Measurements from ENCODE around the gene PCBP2. TPM values are rescaled to one million over a fixed set of nuclear protein-coding genes. Genes with fewer than 3 reads are reported as not detected.

PCBP2 gene
- polyA plus RNA-seq, 6 donors from 2014 or later = 116 to 172 (median 146) TPM

DNA sequence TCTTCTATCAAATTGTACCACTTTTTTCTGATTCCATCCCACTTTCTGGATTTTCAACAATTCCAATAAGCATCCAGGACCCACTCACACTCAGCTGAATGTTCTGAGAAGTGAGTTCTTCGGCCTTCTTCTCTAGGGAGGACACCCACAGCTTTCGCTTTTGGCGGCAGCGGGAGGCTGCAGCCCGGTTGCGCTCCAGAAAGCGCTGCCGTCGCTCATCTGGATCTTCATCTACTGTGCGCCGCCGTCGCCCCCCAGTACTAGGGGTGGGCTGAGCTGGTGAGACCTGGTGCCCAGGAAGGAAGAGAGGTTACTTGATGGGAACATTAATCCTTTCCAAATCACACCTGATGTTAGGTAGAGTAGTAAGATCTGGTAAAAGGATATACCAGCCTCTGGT is 72.6 kb downstream of the PCBP2 start:
- ATAC-seq (ENCODE audit: low read depth in 2 of 2) (no peak), DNase-seq (no peak)
- peak overlapping the region in 1 of 6 donors; percentile 67 for H3K27ac Mint-ChIP-seq
- H3K36me3 Mint-ChIP-seq = peaks cover 22 to 38% of the 10 kb centered on the region in 2 donors
- H3K27me3 Mint-ChIP-seq = no peaks in the 10 kb centered on the region
- H3K4me3 Mint-ChIP-seq = no peak overlapping the region
- H3K4me1 Mint-ChIP-seq = no peaks in the 10 kb centered on the region
- no peaks in the 10 kb centered on the region for H3K9me3 Mint-ChIP-seq

DNA sequence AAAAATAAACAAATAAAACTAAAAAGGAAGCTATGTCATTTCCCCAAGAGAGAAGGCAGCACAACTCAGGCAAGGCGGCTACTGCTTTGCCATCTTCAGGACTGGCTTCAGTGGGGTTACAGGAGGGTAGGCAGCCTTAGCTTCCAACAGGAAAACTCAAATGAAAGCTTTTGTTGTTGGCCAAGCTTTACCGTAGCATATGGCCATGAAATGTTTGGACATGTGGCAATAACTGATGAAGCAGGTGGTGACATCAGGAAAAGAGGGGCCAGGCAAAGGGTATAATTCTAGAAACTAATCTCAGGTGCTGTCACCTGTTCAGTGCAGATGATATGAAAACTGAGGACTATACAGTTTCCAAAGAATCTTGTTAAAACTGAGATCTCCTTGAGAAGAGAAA is 78.2 kb downstream of the PCBP2 start:
- H3K36me3 Mint-ChIP-seq = peaks cover 21 to 38% of the 10 kb centered on the region in 2 donors

More for the DNA sequence above, 78.2 kb downstream of the PCBP2 start:
- Mint-ChIP-seq H3K27ac (no peak overlapping the region), H3K27me3 (no peaks in the 10 kb centered on the region), H3K4me3 (no peak overlapping the region), H3K9me3 (no peaks in the 10 kb centered on the region), H3K4me1 (peaks cover 0 to under 1% (median 0%) of the 10 kb centered on the region in 3 donors)
- DNase-seq = no peak
- no peak for ATAC-seq (ENCODE audit: low read depth in 2 of 2)

Other genes starting within 250 kb of the PCBP2 start
- 100 to 1,000 TPM in 1 of 6 donors, 10 to 100 TPM in 5; 63.2 to 174 (median 96.4) TPM for gene ITGB7, start 244.9 kb upstream of the PCBP2 start, polyA plus RNA-seq (ENCODE audit: low read depth in 6 of 6)
- 1 to 10 TPM in 2 of 6 donors, under 1 TPM in 2, not detected in 2; 0.78 to 2.2 (median 1.3) TPM for gene RARG, start 219.9 kb upstream of the PCBP2 start, polyA plus RNA-seq (ENCODE audit: low read depth in 6 of 6)
- gene ESPL1, start 183.8 kb upstream of the PCBP2 start, polyA plus RNA-seq (ENCODE audit: low read depth in 6 of 6) = under 1 TPM in 3 of 6 donors, not detected in 3; 0.12 to 0.40 (median 0.23) TPM
- gene PFDN5, start 156.6 kb upstream of the PCBP2 start, polyA plus RNA-seq (ENCODE audit: low read depth in 6 of 6) = 1,000 to 10,000 TPM; 1,564 to 1,943 (median 1,771) TPM
- gene MYG1, start 152.4 kb upstream of the PCBP2 start, polyA plus RNA-seq (ENCODE audit: low read depth in 6 of 6) = 10 to 100 TPM; 52.3 to 94.2 (median 60.4) TPM
- gene AAAS, start 130.5 kb upstream of the PCBP2 start, polyA plus RNA-seq (ENCODE audit: low read depth in 6 of 6) = 10 to 100 TPM; 34.9 to 49.9 (median 38.5) TPM
- gene SP7, start 115.7 kb upstream of the PCBP2 start, polyA plus RNA-seq (ENCODE audit: low read depth in 6 of 6) = under 1 TPM in 3 of 6 donors, not detected in 3; 0.17 to 0.33 (median 0.27) TPM
- 10 to 100 TPM in 5 of 6 donors, 1 to 10 TPM in 1; 8.3 to 17.5 (median 12.7) TPM for gene SP1, start 71.9 kb upstream of the PCBP2 start, polyA plus RNA-seq (ENCODE audit: low read depth in 6 of 6)
- gene AMHR2, start 28.2 kb upstream of the PCBP2 start, polyA plus RNA-seq (ENCODE audit: low read depth in 6 of 6) = not detected
- 1,000 to 10,000 TPM in 1 of 6 donors, 100 to 1,000 TPM in 5; 660 to 1,169 (median 730) TPM for gene PRR13, start 10.4 kb upstream of the PCBP2 start, polyA plus RNA-seq (ENCODE audit: low read depth in 6 of 6)
- gene MAP3K12, start 47.4 kb downstream of the PCBP2 start, polyA plus RNA-seq (ENCODE audit: low read depth in 6 of 6) = 1 to 10 TPM in 4 of 6 donors, under 1 TPM in 1, not detected in 1; 1.00 to 1.8 (median 1.4) TPM
- 10 to 100 TPM; 14.8 to 29.0 (median 18.5) TPM for gene TARBP2, start 49.2 kb downstream of the PCBP2 start, polyA plus RNA-seq (ENCODE audit: low read depth in 6 of 6)
- not detected for gene NPFF, start 55.4 kb downstream of the PCBP2 start, polyA plus RNA-seq (ENCODE audit: low read depth in 6 of 6)
- gene ATF7, start 174.3 kb downstream of the PCBP2 start, polyA plus RNA-seq (ENCODE audit: low read depth in 6 of 6) = 10 to 100 TPM; 12.2 to 18.7 (median 16.2) TPM
- gene ATP5MC2, start 224.0 kb downstream of the PCBP2 start, polyA plus RNA-seq (ENCODE audit: low read depth in 6 of 6) = 100 to 1,000 TPM; 491 to 654 (median 582) TPM